Urothelium cell line (cell line): ENCODE results near the gene ITPKB.
"Not testable (repeated sequence)": the region's sequence is repeated elsewhere in the genome, so short reads cannot be mapped to it uniquely, and the experiment has no call there.

Experiments
- DNase-seq: peaks from one replicate; pipeline ENCODE4 v3.0.0; 2011; ENCODE audit warnings: low spot score, mixed read lengths
- FAIRE-seq: peaks from 2 replicates; lab custom pipeline; 2011; peaks lifted over from hg19 to GRCh38; lab: Jason Lieb, UNC

The ITPKB gene

DNA sequence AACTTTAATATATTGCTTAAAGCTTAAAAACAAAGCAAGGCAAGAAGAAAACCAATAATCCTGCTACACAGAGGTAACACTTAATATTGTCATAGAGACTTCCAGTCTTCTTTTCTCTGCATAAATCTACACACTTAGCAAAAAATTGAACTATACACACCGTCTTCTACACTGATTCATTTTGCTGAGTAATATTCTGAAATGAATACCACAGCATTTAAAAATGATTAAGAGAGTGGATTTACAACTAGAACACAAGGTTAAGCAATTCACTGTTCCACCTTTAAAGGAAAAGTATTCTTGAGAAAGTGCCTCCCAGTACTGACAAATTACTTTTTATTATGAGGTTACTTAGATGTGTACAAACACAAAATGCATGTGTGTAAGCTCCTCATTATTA is 22.2 kb upstream of the ITPKB start:
- FAIRE-seq (no peak), DNase-seq (no peak)

DNA sequence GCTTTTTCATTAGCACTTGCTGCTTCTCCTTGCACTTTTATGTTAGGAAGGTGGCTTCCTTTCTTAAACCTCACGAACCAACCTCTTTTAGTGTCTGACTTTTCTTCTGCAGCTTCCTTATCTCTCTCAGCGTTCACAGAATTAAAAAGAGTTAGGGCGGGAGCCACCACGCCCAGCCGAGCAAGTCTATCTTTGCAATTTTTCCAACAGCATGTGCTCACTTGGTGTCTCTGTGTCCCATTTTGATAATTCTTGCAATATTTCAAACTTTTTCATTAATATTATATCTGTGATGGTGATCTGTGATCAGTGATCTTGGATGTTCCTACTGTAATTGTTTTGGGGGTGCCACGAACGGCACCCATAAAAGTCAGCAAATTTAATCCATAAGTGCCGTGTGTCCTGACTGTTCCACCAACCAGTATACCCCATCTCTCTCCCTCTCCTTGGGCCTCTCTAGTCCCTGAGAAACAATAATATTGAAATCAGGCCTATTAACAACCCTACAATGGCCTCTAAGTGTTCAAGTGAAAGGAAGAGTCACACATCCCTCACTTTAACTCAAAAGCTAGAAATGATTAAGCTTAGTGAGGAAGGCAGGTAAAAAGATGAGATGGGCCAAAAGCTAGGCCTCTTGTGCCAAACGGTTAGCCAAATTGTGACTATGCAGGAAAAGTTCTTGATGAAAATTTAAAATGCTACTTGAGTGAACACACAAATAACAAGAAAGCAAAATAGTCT is 15.9 kb upstream of the ITPKB start:
- FAIRE-seq: no peak

DNA sequence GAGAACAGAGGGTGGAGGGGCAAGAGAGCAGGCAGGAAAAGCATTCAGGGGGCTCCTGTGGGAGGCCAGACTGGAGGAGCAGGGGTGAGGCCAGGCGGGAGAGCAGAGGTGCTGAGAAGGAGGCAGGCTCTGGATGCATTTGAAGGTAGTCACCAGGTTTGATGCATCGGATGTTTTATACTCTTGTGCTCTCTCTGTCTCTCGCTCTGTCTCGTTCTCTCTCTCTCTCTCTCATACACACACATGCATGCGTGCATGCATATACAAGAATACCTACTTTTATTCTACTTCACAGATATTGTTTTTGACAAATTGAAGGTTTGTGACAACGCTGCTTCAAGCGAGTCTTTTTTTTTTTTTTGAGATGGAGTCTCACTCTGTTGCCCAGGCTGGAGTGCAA is 15.0 kb upstream of the ITPKB start:
- DNase-seq: no peak
- no peak for FAIRE-seq

More for the DNA sequence above, 15.9 kb upstream of the ITPKB start:
- no peak for DNase-seq

DNA sequence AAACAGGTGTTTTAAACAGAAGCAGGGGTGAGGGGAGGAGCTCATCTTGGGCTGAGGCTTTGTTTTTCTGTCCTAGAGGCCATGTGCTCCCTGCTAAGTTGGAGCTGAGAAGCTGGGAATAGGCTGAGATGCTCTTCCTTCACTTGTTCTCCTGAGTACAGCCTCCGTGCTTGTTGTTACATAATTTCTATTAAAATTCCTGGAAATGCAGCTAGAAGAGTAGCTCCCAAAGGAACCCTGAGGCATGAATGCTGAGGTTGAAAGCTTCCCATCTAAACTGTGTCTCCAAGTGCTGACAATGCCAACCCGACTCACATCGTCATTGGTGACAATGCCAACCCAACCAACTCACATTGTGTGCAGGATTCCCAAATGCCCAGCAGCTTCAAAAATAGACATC is 12.6 kb upstream of the ITPKB start:
- no peak for FAIRE-seq
- DNase-seq: no peak

DNA sequence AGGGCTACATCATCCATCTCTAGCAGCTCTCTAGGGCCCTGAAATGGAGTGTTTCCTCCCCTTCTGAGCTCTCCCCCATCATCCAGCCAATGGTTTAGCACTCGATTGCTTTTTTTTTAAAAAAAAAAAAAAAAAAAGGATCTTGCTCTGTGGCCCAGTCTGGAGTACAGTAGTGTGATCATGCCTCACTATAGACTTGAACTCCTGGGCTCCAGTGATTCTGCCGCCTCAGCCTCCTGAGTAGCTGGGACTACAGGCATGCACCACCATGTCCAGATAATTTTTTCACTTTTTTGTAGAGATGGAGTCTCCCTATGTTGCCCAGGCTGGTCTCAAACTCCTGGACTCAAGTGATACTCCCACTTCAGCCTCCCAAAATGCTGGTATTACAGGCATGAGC is 12.1 kb upstream of the ITPKB start:
- DNase-seq (no peak), FAIRE-seq (no peak)

DNA sequence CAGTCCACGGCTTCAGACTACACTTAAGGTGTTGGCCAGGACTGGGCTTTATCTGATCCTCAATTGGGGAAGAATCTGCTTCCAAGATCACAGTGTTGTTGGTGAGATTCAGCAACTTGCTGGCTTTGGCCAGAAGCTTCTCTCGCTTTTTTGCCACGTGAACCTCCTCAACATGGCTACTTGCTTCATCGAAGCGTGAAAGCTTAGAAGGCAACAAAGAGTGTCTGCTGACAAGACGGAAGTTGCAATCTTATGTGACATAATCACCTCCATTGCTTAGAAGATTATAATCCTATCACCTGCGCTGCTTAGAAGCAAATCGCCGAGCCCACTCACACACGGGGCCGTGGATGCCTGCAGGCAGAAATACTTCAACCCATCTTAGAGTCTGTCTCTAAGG is 10.4 kb upstream of the ITPKB start:
- FAIRE-seq (no peak), DNase-seq (no peak)

DNA sequence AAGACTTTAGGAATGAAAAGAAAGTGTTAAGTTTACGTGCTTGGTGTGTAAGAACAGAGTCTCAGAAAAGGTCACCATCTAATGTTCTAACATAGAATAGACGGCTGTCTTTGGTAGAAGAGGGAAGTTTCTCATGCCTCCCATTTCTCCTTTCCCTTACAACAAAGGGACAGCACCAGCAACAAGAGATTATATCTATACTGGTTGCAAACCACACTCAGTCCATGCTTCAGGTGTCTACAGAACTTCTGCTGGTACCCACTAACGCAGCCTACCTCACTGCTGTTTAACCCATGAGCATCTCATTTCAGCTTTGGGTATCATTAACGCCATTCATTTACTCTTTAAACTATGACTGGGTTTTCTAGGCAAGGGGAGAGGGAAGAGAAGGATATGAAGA is 9.2 kb upstream of the ITPKB start:
- FAIRE-seq (no peak), DNase-seq (no peak)

DNA sequence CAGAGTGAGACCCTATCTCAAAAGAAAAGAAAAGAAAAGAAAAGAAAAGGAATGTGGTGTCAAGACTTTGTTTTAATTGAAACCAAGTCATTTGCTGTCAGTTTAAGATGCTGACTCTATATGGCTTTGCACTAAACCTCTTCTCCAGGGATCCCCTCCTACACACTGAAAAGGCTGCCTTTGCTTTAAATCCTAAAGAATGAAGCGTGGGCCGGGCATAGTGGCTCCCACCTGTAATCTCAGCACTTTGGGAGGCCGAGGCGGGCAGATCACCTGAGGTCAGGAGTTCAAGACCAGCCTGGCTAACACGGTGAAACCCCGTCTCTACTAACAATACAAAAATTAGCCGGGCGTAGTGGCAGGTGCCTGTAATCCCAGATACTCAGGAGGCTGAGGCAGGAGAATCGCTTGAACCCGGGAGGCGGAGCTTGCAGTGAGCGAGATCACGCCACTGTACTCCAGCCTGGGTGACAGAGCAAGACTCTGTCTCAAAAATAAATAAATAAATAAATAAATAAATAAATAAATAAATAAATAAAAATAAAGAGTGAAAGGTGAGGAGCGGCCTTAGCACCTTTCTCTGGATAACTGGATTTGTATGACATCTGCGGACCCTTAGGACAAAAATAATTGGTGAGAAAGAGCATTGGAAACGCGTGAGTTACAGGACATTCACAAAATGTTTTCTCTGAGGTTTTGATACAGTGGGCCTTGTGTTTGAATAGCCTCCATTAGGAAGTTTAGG is 8.6 kb upstream of the ITPKB start:
- FAIRE-seq: not testable (repeated sequence)

DNA sequence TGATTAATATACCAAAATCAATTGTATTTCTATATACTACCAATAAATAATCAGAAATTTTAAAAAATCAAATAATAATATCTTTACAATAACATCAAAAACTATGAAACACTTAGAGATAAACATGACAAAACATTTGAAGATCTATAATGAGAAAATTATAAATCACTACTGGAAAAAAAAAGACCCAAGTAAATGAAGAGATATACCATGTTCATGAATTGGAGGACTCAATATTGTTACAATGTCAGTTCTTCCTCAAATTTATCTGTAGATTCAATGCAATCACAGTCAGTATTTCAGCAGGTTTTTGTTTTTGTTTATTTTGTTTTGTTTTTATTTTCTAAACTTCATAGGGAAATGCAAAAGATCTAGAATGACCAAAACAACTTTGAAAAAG is 4.2 kb upstream of the ITPKB start:
- FAIRE-seq: no peak
- DNase-seq: no peak

More for the DNA sequence above, 8.6 kb upstream of the ITPKB start:
- DNase-seq: not testable (repeated sequence)

DNA sequence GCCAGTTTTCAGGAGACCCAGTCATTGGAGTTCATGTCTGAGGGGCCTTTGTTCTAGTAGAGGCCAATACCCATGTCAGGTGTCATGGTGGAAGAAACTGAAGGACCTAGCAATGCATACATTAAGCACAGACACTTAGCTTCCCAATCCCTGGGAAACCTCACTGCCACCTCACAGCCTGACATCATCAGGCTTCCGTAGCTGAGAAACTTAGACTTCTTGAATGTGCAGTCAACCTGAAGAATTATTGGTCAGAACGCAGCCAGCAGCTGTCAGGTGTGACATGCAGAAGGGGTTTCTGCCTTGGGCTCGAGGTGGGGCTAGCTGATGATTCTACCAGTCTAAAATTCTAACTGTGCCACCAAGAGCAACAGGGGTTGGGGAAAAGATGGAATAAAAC is 1.9 kb upstream of the ITPKB start:
- FAIRE-seq: no peak
- no peak for DNase-seq

DNA sequence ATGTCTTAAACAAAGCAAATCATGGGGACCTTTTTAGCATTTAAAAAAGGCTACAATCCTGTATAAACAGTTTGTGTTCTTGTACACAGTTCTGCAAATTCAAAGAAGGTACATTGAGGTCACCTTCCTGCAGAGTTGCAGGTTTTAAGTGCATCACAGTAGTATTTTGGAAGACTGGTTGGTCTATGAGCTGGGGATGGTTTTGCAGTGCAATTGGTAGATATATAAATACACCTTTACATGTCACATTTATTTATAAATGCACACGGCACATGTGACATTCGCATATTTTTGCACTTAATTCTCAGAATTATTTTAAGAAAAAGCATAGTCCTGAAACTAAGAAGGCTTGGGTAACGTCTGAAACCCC is 599 bp upstream of the ITPKB start:
- DNase-seq: no peak
- no peak for FAIRE-seq

DNA sequence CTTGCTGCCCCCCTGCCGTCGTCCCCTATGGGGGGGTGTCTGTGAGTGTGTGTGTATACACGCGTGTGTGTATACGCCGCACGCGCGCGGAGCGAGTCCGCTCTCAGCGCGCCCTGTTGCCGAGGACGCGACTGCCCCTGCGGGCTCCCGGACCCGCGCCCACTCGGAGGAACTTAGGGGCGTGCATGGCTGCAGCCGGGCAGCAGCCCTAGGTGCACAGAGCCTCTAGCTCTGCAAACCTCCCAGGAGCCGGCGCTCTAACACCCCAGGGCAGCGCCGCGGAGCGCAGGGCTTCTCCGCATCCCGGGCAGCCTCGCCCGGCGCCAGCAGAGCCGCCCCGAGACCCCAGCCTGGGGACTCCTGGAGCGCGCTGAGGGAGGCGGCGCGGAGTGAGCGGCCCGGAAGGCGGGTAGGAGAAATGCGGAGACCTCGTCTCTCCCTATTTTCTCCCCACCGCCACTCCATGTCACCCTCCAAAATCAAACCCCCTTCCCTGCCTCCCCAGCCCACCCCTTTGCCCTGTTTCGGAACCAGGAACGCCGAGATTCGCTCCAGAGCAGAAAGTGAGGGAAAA is 574 bp downstream of the ITPKB start:
- FAIRE-seq (no peak), DNase-seq (peak; percentile 27)

DNA sequence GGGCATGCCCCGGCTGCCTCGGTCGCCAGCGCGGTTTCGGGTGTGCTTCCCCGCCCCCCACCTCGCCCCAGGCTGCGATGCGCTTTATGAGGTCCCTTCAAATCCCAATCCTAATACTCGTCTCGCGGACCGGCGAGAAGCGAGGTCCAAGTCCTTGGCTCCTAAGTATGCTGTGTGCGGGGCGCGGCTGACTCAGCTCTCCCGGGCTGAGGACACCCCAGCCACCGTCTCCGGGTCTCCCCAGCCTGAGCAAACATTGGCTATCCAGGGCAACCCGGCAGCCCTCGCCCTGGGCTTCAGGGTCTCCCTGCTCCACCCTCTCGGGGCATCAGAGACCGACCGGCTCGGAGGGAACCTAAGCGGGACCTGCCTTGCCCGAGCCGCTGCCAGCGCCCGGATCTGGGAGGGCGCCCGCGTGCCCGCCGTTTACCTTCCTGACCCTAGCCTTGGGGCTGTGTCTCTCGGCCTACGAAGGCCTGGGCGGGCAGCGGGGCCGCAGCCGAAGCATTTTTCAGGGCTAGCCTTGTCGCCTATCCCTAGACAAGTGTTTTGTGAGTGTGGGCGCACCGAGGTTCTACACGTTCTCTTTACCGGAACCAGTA is 1.2 kb downstream of the ITPKB start:
- peak; percentile 33 for DNase-seq
- no peak for FAIRE-seq

DNA sequence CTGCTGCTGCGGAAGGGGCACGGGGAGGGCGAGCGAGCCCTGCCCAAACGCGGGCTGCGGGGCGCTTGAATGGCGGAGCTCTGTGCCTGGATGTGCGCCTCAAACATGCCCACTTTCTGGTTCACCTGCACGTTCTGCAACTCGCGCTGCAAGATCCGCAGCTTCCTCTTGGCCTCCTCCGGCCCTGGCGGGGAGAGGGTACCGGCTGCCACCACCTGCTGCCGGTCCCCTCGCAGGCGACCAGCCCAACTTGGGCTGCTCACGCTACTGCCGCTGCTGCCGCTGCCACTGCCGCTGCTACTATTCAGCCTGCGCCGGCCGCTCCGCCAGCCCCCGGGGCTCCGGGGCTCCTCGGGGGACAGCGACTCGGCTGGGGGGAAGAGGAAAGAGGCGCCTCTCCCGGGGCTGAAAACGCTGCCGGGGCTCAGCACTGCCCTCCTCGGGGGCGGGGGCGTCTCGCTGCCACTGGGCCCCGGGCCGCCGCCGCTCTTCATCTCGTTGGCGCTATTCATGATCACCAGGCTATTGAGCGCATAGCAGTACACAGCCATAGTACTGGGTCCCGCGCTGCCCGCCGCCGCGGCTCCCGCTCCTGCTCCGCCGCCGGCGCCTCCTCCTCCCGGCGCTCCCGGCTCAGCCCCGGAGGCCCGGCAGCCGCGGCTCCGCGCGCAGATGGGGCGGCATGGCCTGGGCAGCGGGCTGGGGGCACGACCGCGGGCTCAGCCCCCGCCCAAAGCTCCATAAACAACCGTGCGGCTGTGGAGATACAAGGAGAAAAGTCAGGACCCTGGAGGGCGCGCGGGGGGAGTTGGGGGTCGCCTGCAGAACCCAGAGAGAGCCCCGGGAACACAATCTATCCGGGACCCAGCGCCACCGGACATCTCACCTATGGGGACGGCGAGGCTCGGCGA is 1.9 kb downstream of the ITPKB start:
- FAIRE-seq: no peak

DNA sequence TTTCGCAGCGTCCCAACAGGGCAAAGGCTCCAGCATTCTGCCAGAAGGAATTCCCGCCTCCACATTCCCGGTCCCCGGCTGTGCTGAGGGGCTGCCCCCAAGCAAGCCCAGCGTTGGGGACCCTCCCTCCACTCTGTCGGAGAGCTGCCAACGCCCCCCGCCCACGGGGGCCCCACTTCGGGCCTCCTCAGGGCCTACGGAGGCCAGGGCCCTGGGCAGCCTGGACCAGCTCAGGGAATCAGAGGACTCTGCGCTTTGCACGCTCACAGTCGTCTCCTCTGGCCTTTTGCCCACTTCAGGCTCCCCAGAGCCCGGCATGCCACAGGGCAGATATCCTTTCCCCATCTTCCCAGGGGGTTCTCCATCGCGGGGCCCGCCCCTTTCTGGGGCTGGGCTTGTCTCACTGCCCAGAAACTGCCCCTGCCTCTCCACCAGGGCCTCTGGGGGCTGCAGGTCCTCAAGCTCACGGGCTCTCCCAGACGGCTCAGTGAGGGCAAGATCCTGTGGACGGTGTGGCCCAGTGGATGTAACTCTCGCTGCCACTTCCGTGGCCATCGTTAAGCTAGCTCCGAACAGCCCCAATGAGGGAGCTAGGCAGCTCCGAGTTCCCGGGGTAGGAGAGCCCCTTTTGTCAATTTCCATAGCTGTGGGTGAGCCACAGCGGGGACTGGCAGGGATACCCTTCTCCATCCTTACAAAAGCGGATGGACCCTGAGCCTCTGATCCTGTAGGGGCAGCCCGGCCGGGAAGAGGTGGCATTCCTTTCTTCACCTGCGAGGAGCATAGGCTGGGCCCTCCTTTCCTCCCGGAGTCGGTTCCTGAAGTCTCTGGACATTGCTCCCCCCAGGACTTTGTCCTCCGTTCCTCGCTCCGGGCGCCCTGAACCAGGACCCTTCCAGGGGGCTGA is 2.8 kb downstream of the ITPKB start:
- DNase-seq: no peak
- no peak for FAIRE-seq

More for the DNA sequence above, 1.9 kb downstream of the ITPKB start:
- no peak for DNase-seq

DNA sequence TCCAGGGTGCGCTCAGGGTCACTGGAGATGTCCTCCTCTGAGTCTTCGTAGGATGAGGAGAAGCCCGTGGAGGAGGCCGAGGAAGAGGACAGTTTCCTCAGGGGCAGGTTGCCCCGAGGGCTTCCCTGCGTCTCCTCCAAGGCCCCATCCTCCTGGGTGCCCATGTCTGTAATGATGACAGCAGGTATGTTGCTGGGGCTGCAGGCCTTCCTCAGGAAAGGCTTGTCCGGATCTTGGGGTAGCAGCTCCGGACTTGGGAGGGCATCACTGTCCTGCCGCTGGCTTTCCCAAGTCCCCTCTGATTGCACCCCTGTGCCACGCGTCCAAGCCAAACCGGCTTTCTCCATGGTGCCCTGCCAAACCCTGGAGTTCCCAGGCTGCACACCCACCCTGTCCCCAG is 3.5 kb downstream of the ITPKB start:
- FAIRE-seq: no peak
- no peak for DNase-seq

DNA sequence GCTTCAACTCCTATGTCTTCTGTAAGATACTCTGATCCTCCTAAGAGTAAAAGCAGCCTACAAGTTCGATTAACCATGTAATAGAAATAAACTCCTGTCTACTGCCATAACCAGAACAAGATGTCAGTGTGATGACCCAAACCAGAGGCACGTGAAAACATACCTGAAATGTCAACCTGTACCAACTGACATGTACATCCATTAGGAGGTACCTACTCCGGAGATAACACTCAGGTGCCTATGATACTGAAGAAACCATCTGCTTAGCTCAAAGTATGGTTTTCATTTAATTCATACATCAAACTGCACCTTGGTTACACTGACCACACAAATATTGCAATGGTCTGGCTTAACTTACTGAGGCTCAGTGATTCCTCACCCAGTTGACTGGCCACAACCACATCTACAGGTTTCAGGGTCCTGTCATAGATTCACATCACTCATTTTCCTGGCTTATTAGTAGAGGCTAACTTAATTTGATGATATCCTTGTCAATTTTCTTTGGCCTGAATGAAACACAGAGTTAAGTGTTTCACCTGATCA is 4.4 kb downstream of the ITPKB start:
- FAIRE-seq: no peak
- no peak for DNase-seq

DNA sequence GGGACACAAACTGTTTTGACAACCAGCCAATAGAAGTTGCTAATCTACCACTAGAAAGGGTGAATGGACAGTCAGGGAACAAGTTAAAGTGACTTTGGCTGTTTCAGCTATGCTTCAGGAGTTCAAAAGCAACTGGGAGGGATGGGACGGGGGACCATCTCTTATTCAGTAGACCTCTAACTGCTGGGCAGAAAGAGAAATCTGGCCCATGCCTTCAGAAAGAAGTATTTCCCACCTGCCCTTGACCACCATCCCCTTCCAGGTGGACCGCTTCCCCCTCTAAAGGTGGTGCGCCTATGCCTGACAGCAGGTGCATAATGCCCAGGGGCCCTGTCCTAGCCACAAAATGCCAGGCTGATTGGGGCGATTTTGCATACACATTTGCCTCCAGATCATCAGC is 5.2 kb downstream of the ITPKB start:
- no peak for DNase-seq
- no peak for FAIRE-seq

DNA sequence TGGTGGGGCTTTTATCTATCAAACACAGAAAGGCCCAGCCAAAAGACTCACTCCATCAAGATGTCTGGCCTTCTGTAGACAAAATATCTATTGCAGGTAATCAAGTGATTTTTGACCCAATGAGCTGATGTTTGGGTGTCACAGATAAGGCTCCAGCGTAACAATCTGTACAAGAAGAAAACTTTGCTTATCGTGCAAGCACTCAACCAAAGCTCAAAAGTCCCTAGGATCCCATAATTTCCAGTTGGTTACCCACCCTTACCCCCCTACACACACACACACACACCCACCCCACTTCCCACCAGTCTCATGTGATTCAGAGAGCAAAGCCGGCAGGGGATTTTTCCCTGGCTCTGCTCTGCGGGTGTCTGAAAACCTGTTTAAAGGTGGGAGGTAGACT is 5.8 kb downstream of the ITPKB start:
- FAIRE-seq: no peak
- DNase-seq: no peak
